Liver (tissue), 9 donors: ENCODE data around the gene TM9SF4. TPM values are rescaled to one million over a fixed set of nuclear protein-coding genes. Genes with fewer than 3 reads are reported as not detected.

Source experiments
- DNase-seq: peaks from one replicate; pipeline ENCODE4 v3.0.0-alpha.2; 2017; ENCODE audit warnings: low spot score
- H3K27ac ChIP-seq, 2 donors: one replicate each; pipeline ENCODE4 v1.7.0; 2013; ENCODE audit warnings: inconsistent platforms in 2 of 2, low read length in 2 of 2, control low read depth in 1 of 2, low read depth in 1 of 2, mild to moderate bottlenecking in 1 of 2
- H3K27me3 ChIP-seq, 4 donors: one replicate each; pipeline versions ENCODE4 v1.6.1 to v1.7.0; 2013; ENCODE audit warnings: low read length in 3 of 4, inconsistent platforms in 1 of 4, mild to moderate bottlenecking in 1 of 4, moderate library complexity in 1 of 4; ENCODE audit not compliant: control insufficient read depth in 4 of 4, insufficient read depth in 4 of 4
- H3K36me3 ChIP-seq, 4 donors: one replicate each; pipeline versions ENCODE4 v1.6.1 to v1.7.0; 2013; ENCODE audit warnings: low read length in 3 of 4, mild to moderate bottlenecking in 3 of 4, low read depth in 1 of 4, moderate library complexity in 1 of 4; ENCODE audit not compliant: control insufficient read depth in 4 of 4, insufficient read depth in 3 of 4
- H3K4me1 ChIP-seq, 4 donors: one replicate each; pipeline versions ENCODE4 v1.6.1 to v1.7.0; 2013; ENCODE audit warnings: low read length in 3 of 4, mild to moderate bottlenecking in 3 of 4, moderate library complexity in 1 of 4; ENCODE audit not compliant: control insufficient read depth in 4 of 4, insufficient read depth in 4 of 4
- H3K4me3 ChIP-seq, 3 donors: one replicate each; pipeline versions ENCODE4 v1.6.1 to v1.7.0; 2013; ENCODE audit warnings: low read length in 3 of 3, control low read depth in 1 of 3, low read depth in 1 of 3, mild to moderate bottlenecking in 1 of 3
- H3K9ac ChIP-seq, 2 donors: one replicate each; pipeline ENCODE4 v1.7.0; 2013; ENCODE audit warnings: low read length in 2 of 2, mild to moderate bottlenecking in 2 of 2, moderate library complexity in 2 of 2, control low read depth in 1 of 2, low read depth in 1 of 2
- H3K9me3 ChIP-seq, 4 donors: one replicate each; pipeline versions ENCODE4 v1.6.1 to v1.7.0; 2013; ENCODE audit warnings: low read length in 3 of 4; ENCODE audit not compliant: control insufficient read depth in 4 of 4
- ATF3 ChIP-seq: IDR thresholded peaks from 2 replicates; pipeline ENCODE4 v1.6.1; 2016; ENCODE audit warnings: antibody characterized with exemption
- CTCF ChIP-seq: fragments of 150-350 bp; IDR thresholded peaks from 2 replicates; pipeline ENCODE4 v1.5.1; 2017; ENCODE audit warnings: improper control_type of control experiment, low read depth, low read length; ENCODE audit not compliant: missing input control
- EGR1 ChIP-seq, 2 donors: IDR thresholded peaks; 2 replicates each; pipeline ENCODE4 v1.6.1; 2016 to 2018; ENCODE audit warnings: antibody characterized with exemption in 2 of 2, low read depth in 2 of 2
- FOXA1 ChIP-seq: IDR thresholded peaks from 2 replicates; pipeline ENCODE4 v1.6.1; 2016; ENCODE audit warnings: antibody characterized with exemption
- FOXA2 ChIP-seq: IDR thresholded peaks from 2 replicates; pipeline ENCODE4 v1.6.1; 2016; ENCODE audit warnings: antibody characterized with exemption
- GABPA ChIP-seq, 2 donors: IDR thresholded peaks in 1 of 2; conservative IDR thresholded peaks in 1 of 2; 2 replicates each; pipeline ENCODE4 v1.6.1; 2016; ENCODE audit warnings: antibody characterized with exemption in 2 of 2, mild to moderate bottlenecking in 1 of 2, moderate library complexity in 1 of 2
- HNF4A ChIP-seq, 2 donors: conservative IDR thresholded peaks; 2 replicates each; pipeline ENCODE4 v1.6.1; 2016; ENCODE audit warnings: antibody characterized with exemption in 2 of 2, mild to moderate bottlenecking in 2 of 2
- JUND ChIP-seq, 2 donors: IDR thresholded peaks; 2 replicates each; pipeline ENCODE4 v1.6.1; 2016; ENCODE audit warnings: antibody characterized with exemption in 2 of 2
- MAX ChIP-seq: IDR thresholded peaks from 2 replicates; pipeline ENCODE4 v1.6.1; 2016; ENCODE audit warnings: antibody characterized with exemption
- NR2F2 ChIP-seq: IDR thresholded peaks from 2 replicates; pipeline ENCODE4 v1.6.1; 2016; ENCODE audit warnings: antibody characterized with exemption
- RAD21 ChIP-seq, 2 donors: IDR thresholded peaks; 2 replicates each; pipeline ENCODE4 v1.6.1; 2016; ENCODE audit warnings: antibody characterized with exemption in 2 of 2, mild to moderate bottlenecking in 2 of 2
- REST ChIP-seq: IDR thresholded peaks from 2 replicates; pipeline ENCODE4 v1.6.1; 2016; ENCODE audit warnings: antibody characterized with exemption, mild to moderate bottlenecking
- RXRA ChIP-seq, 2 donors: IDR thresholded peaks; 2 replicates each; pipeline ENCODE4 v1.6.1; 2017 to 2018; ENCODE audit warnings: antibody characterized with exemption in 2 of 2, mild to moderate bottlenecking in 1 of 2
- SP1 ChIP-seq: IDR thresholded peaks from 2 replicates; pipeline ENCODE4 v1.6.1; 2018; ENCODE audit warnings: antibody characterized with exemption, mild to moderate bottlenecking
- TAF1 ChIP-seq: conservative IDR thresholded peaks from 2 replicates; pipeline ENCODE4 v1.6.1; 2016; ENCODE audit warnings: antibody characterized with exemption, mild to moderate bottlenecking
- YY1 ChIP-seq: IDR thresholded peaks from 2 replicates; pipeline ENCODE4 v1.6.1; 2016; ENCODE audit warnings: antibody characterized with exemption, mild to moderate bottlenecking
- ZBTB33 ChIP-seq: IDR thresholded peaks from 2 replicates; pipeline ENCODE4 v1.6.1; 2016; ENCODE audit warnings: antibody characterized with exemption
- WGBS: extraction: QIAGEN DNeasy Blood & Tissue Kit; methylation state at CpG from one replicate; pipeline ENCODE4 v1.1.7; 2013; 5-methylcytosine and 5-hydroxymethylcytosine counted together
- polyA plus RNA-seq, 2 donors: library from polyadenylated mRNA; stranded (reverse) in 1 of 2; unstranded in 1 of 2; fragments of 200-250 nt in 1 of 2; fragments of >200 nt in 1 of 2; fragmentation: Nextera tagmentation in 1 of 2; extraction: Ambion mirVana in 1 of 2; gene quantifications; one replicate each; pipeline versions ENCODE4 v1.2.1 to v1.2.3, GENCODE V29; 2013 to 2015
- total RNA-seq, 2 donors: library from RNA; depleted of rRNA; stranded (reverse); fragments of >200 nt; gene quantifications; one replicate each; pipeline ENCODE4 v1.2.3, GENCODE V29; 2014
- donor health status: healthy.
- donor health status: healthy.
- donor health status: healthy.
- donor health status: healthy.
- donor health status: healthy.

The TM9SF4 gene
- total and polyA plus RNA-seq, 4 donors: 15.9 to 26.2 (median 22.2) TPM

GRCh38 chr20:32062776-32063170 is 46.7 kb upstream of the TM9SF4 start:
- no peaks in the 10 kb centered on the region for H3K9me3 ChIP-seq
- H3K9ac ChIP-seq: no peak overlapping the region
- H3K4me1 ChIP-seq: no peaks in the 10 kb centered on the region
- no peak for DNase-seq
- peaks cover 0 to 3% (median 0%) of the 10 kb centered on the region in 4 donors for H3K27me3 ChIP-seq
- peak overlapping the region; percentile 60 to 66 for H3K27ac ChIP-seq
- 54% methylated on average over 4 of the region's 4 CpGs for whole genome bisulfite sequencing
- H3K36me3 ChIP-seq: no peaks in the 10 kb centered on the region
- TF ChIP-seq TAF1 (no peak), GABPA (IDR thresholded peaks at IDR 0.05 in 1 of 2, conservative IDR thresholded peaks at IDR 0.05 in 1 of 2) (no peak), MAX (peak; percentile 28), JUND (IDR thresholded peaks at IDR 0.05) (no peak), YY1 (no peak), ZBTB33 (no peak)
- H3K4me3 ChIP-seq: no peak overlapping the region

GRCh38 chr20:32063695-32064094 is 45.8 kb upstream of the TM9SF4 start:
- WGBS: 74% methylated on average over 4 of the region's 4 CpGs
- peak overlapping the region; percentile 2 to 66 for H3K27ac ChIP-seq
- no peaks in the 10 kb centered on the region for H3K27me3 ChIP-seq
- H3K36me3 ChIP-seq: no peaks in the 10 kb centered on the region
- H3K9me3 ChIP-seq: no peaks in the 10 kb centered on the region
- H3K4me1 ChIP-seq: no peaks in the 10 kb centered on the region
- no peak overlapping the region for H3K4me3 ChIP-seq
- DNase-seq: no peak
- no peak overlapping the region for H3K9ac ChIP-seq
- TF ChIP-seq ATF3: no peak
- no peak for TF ChIP-seq FOXA2
- no peak for TF ChIP-seq FOXA1

- 82% methylated on average over 7 of the region's 7 CpGs for WGBS
- Histone ChIP-seq H3K36me3 (no peaks in the 10 kb centered on the region), H3K27me3 (no peaks in the 10 kb centered on the region), H3K27ac (no peak overlapping the region), H3K4me3 (no peak overlapping the region), H3K9me3 (no peaks in the 10 kb centered on the region), H3K4me1 (no peaks in the 10 kb centered on the region), H3K9ac (no peak overlapping the region)
- DNase-seq: no peak
- TF ChIP-seq YY1 (no peak), EGR1 (IDR thresholded peaks at IDR 0.05; ENCODE audit: low read depth in 2 of 2) (no peak)
These were observed 44.8 kb upstream of the TM9SF4 start for GRCh38 chr20:32064667-32065066.

- WGBS: 68% methylated on average over 6 of the region's 6 CpGs
- no peak for TF ChIP-seq RAD21 (IDR thresholded peaks at IDR 0.05)
- no peak for TF ChIP-seq CTCF
- TF ChIP-seq HNF4A (conservative IDR thresholded peaks at IDR 0.05): no peak
- TF ChIP-seq RXRA (IDR thresholded peaks at IDR 0.05): no peak
- TF ChIP-seq FOXA2: no peak
- no peak for TF ChIP-seq EGR1 (IDR thresholded peaks at IDR 0.05; ENCODE audit: low read depth in 2 of 2)
- no peak for TF ChIP-seq FOXA1
- no peak for TF ChIP-seq SP1
- TF ChIP-seq REST: no peak
- no peak for TF ChIP-seq NR2F2
These were observed 42.2 kb upstream of the TM9SF4 start for GRCh38 chr20:32067234-32067821.

More at GRCh38 chr20:32067234-32067821, 42.2 kb upstream of the TM9SF4 start:
- Histone ChIP-seq H3K9me3 (no peaks in the 10 kb centered on the region), H3K27me3 (no peaks in the 10 kb centered on the region), H3K9ac (no peak overlapping the region), H3K27ac (no peak overlapping the region), H3K4me3 (no peak overlapping the region), H3K36me3 (no peaks in the 10 kb centered on the region), H3K4me1 (no peaks in the 10 kb centered on the region)
- no peak for DNase-seq
